ENCODE data around the gene RASAL3. TPM values are rescaled to one million over a fixed set of nuclear protein-coding genes. Genes with fewer than 3 reads are reported as not detected.

Gene RASAL3
- total and polyA plus RNA-seq, 2 of the 8 experiments (the other 6 are each of a cell fraction or from before 2014, with no cell fraction given) = 0.19 to 0.63 TPM

DNA sequence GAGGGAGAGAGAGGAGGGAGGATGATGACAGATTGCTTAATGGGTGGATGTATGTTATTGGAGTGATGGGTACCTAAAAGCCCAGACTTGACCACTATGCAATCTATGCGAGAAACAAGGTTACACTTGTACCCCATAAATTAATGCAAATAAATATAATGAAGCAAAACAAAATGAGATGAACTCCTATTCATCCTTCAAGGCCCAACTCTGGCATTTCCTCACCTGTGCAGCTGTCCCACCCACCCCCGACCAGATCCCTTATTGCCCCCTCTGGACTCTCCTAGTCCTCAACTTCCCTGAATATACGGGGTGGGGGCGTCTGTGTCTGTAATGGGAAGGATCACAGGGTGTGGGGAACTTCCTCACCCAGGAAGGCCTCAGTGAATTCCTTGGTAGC, 10.8 kb upstream of the RASAL3 start:
- H2AK5ac ChIP-seq (ENCODE audit: low read depth, low read length) = no peak overlapping the region
- peaks cover 34 to 53% of the 10 kb centered on the region in 2 experiments; a peak in 3 of 4 replicates for H3K9me3 ChIP-seq (ENCODE audit: insufficient read depth in 2 of 2, low read depth in 1 of 2, low read length in 1 of 2)
- H3K79me1 ChIP-seq (ENCODE audit: low read depth, low read length) = no peaks in the 10 kb centered on the region
- DNase-seq (ENCODE audit: low read depth in 1 of 2, low spot score in 2 of 2) (no peak), FAIRE-seq (no peak)
- H4K5ac ChIP-seq (ENCODE audit: insufficient read length, low read depth, low read length) = no peak overlapping the region
- H4K91ac ChIP-seq (replicated peaks; ENCODE audit: insufficient read length, low read length) = no peak overlapping the region
- 83% methylated on average over 4 of the region's 4 CpGs; no CpG with 5 or more reads in 1 of the 2 experiments for WGBS, 2 experiments (ENCODE audit: extremely low coverage in 1 of 2, insufficient coverage in 1 of 2, insufficient read length in 1 of 2, insufficient replicate concordance in 2 of 2, low coverage in 1 of 2, low lambda C conversion rate in 2 of 2, missing lambda C conversion rate in 1 of 2)
- no peak overlapping the region for H2BK5ac ChIP-seq (ENCODE audit: low read depth, low read length)
- H3K23me2 ChIP-seq (ENCODE audit: low read depth, low read length) = no peaks in the 10 kb centered on the region
- H3K36me3 ChIP-seq (ENCODE audit: control insufficient read depth in 2 of 4, insufficient read depth in 4 of 4, low read length in 3 of 4) = no peaks in the 10 kb centered on the region
- H3K79me2 ChIP-seq (ENCODE audit: control insufficient read depth in 1 of 2, insufficient read depth in 2 of 2, low read length in 2 of 2) = no peaks in the 10 kb centered on the region
- H3K27ac ChIP-seq (ENCODE audit: low read depth, low read length) = no peak overlapping the region
- H3K9ac ChIP-seq (replicated peaks in 1 of 4; ENCODE audit: extremely low read depth in 1 of 4, low read depth in 3 of 4, low read length in 3 of 4) = no peak overlapping the region
- H4K8ac ChIP-seq (ENCODE audit: extremely low read depth, insufficient read depth, low read length) = no peak overlapping the region
- no peak for TF ChIP-seq SIRT6 (IDR thresholded peaks at IDR 0.05; ENCODE audit: low read length)
- TF ChIP-seq SP2 (IDR thresholded peaks at IDR 0.05; ENCODE audit: low read length) = no peak
- no peak for TF ChIP-seq GTF2F1 (IDR thresholded peaks at IDR 0.05; ENCODE audit: borderline replicate concordance, low read depth, low read length)
- no peak for TF ChIP-seq FOSL1 (IDR thresholded peaks at IDR 0.05; ENCODE audit: insufficient read depth, low read depth, low read length)
- TF ChIP-seq SP4 (IDR thresholded peaks at IDR 0.05; ENCODE audit: low read length) = no peak
- TF ChIP-seq TAF1 (IDR thresholded peaks at IDR 0.05; ENCODE audit: low read depth, low read length) = no peak
- TF ChIP-seq YY1 (IDR thresholded peaks at IDR 0.05; ENCODE audit: low read depth, low read length) = no peak
- H3K56ac ChIP-seq (replicated peaks; ENCODE audit: insufficient read length, low read depth, low read length) = no peak overlapping the region
- ChIA-PET CTCF (ENCODE audit: partially characterized antibody) (no interaction called here), POLR2A (ENCODE audit: partially characterized antibody) (no interaction called here)
- no peak overlapping the region for H3K18ac ChIP-seq (ENCODE audit: extremely low read depth, low read length)
- no peak overlapping the region for H3K23ac ChIP-seq (ENCODE audit: insufficient read length)
- H3K4me3 ChIP-seq (ENCODE audit: extremely low read depth in 1 of 4, insufficient read depth in 2 of 4, low read depth in 3 of 4, low read length in 4 of 4) = no peak overlapping the region
- no peaks in the 10 kb centered on the region for H4K20me1 ChIP-seq (replicated peaks in 1 of 2; ENCODE audit: control insufficient read depth in 1 of 2, insufficient read depth in 2 of 2, low read length in 2 of 2)
- no peak overlapping the region for H2AFZ ChIP-seq (ENCODE audit: low read length)
- no peak overlapping the region for H2BK12ac ChIP-seq (ENCODE audit: low read depth, low read length)
- H3K14ac ChIP-seq (ENCODE audit: insufficient read length) = no peak overlapping the region
- H3K4me2 ChIP-seq (ENCODE audit: insufficient read depth in 1 of 2, low read depth in 2 of 2, low read length in 2 of 2) = no peak overlapping the region
- H2BK20ac ChIP-seq (ENCODE audit: low read length) = no peak overlapping the region
- no peak overlapping the region for H2BK15ac ChIP-seq (ENCODE audit: low read length)
- H3K27me3 ChIP-seq (replicated peaks in 1 of 4; ENCODE audit: control insufficient read depth in 3 of 4, extremely low read depth in 1 of 4, insufficient read depth in 3 of 4, low read length in 3 of 4) = peaks cover 0 to 5% (median 2%) of the 10 kb centered on the region in 4 experiments; a peak in 3 of 7 replicates
- no peak overlapping the region for H2BK120ac ChIP-seq (replicated peaks; ENCODE audit: low read depth, low read length)
- H3K4ac ChIP-seq (replicated peaks; ENCODE audit: insufficient read length, low read depth, low read length) = no peak overlapping the region
- H3K4me1 ChIP-seq (replicated peaks in 1 of 4; ENCODE audit: control insufficient read depth in 3 of 4, insufficient read depth in 4 of 4, low read length in 3 of 4) = no peaks in the 10 kb centered on the region

All from H1 (cell line).